ACC112 (cell line): Measurements from ENCODE around the gene PRKAG2.
A peak's percentile ranks its signal among the peaks of the same experiment; 100 is the strongest.

Source experiments
- H2AFZ ChIP-seq: fragments of 200-600 bp; sonication (generic); one replicate; pipeline ENCODE4 v1.6.0; 2017; ENCODE audit warnings: antibody characterized with exemption, low read length; ENCODE audit not compliant: unreplicated experiment
- H3K27ac ChIP-seq: fragments of 200-600 bp; sonication (generic); 2 replicates; pipeline ENCODE4 v1.5.1; 2014; ENCODE audit warnings: low read depth, mild to moderate bottlenecking, antibody characterized with exemption, low read length, moderate library complexity
- H3K27me3 ChIP-seq: fragments of 200-600 bp; sonication (generic); 2 replicates; pipeline ENCODE4 v1.6.1; 2014; ENCODE audit warnings: mild to moderate bottlenecking, antibody characterized with exemption, low read length, moderate library complexity, mixed read lengths; ENCODE audit not compliant: insufficient read depth
- H3K36me3 ChIP-seq: fragments of 200-600 bp; sonication (generic); 2 replicates; pipeline ENCODE4 v1.6.1; 2016; ENCODE audit warnings: mild to moderate bottlenecking, antibody characterized with exemption, low read length, moderate library complexity, mixed read lengths; ENCODE audit not compliant: insufficient read depth
- H3K4me1 ChIP-seq: fragments of 200-600 bp; sonication (generic); one replicate; pipeline ENCODE4 v1.6.1; 2016; ENCODE audit warnings: low read length, mixed read lengths; ENCODE audit not compliant: insufficient read depth, unreplicated experiment, control insufficient read depth
- H3K4me3 ChIP-seq: fragments of 200-600 bp; sonication (generic); 2 replicates; pipeline ENCODE4 v1.5.1; 2014; ENCODE audit warnings: mild to moderate bottlenecking, low read depth, low read length
- H3K79me2 ChIP-seq: fragments of 200-600 bp; sonication (generic); one replicate; pipeline ENCODE4 v1.6.0; 2016; ENCODE audit warnings: low read length; ENCODE audit not compliant: control insufficient read depth, unreplicated experiment, insufficient read depth

The PRKAG2 gene

DNA sequence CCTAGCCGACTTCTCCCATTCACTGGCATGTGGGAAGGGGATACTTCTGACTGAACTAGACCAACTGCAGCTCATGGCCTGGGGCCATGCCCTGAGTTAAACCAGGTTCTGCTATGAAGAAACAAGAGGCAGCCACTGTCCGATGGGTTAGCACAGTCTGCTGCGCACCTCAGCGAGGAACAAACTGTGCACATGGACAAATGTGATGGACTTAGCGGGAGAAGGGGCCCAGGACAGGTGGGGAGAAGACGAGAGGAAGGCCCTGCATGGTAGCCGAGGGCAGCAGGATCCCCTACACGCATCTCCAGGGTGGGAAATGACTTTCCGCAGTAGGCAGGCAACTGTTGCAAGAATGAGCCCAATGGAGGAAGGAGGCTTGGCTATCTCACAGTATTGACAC lies 115.0 kb downstream of the PRKAG2 start:
- 0 out of 2 replicates have a peak, but pooled peaks cover 3% of the 10 kb centered on the region for H3K27me3 ChIP-seq
- peaks cover 12% of the 10 kb centered on the region for H3K4me1 ChIP-seq
- no peak overlapping the region for H3K27ac ChIP-seq
- H2AFZ ChIP-seq = no peak overlapping the region
- H3K36me3 ChIP-seq = no peaks in the 10 kb centered on the region
- H3K4me3 ChIP-seq = no peak overlapping the region
- H3K79me2 ChIP-seq = no peaks in the 10 kb centered on the region

GRCh38 chr7:151761231-151761630 lies 115.7 kb downstream of the PRKAG2 start:
- Histone ChIP-seq H3K27ac (no peak overlapping the region), H2AFZ (no peak overlapping the region), H3K79me2 (no peaks in the 10 kb centered on the region), H3K36me3 (no peaks in the 10 kb centered on the region), H3K27me3 (0 out of 2 replicates have a peak, but pooled peaks cover 3% of the 10 kb centered on the region), H3K4me3 (no peak overlapping the region), H3K4me1 (peaks cover 17% of the 10 kb centered on the region)

- no peaks in the 10 kb centered on the region for H3K36me3 ChIP-seq
- H2AFZ ChIP-seq = no peak overlapping the region
- H3K27me3 ChIP-seq = 0 out of 2 replicates have a peak, but pooled peaks cover 3% of the 10 kb centered on the region
- H3K4me3 ChIP-seq = no peak overlapping the region
- no peak overlapping the region for H3K27ac ChIP-seq
- peaks cover 34% of the 10 kb centered on the region for H3K4me1 ChIP-seq
- no peaks in the 10 kb centered on the region for H3K79me2 ChIP-seq
Measured at GRCh38 chr7:151759591-151760042, 117.3 kb downstream of the PRKAG2 start.

GRCh38 chr7:151758622-151759540 lies 118.0 kb downstream of the PRKAG2 start:
- H3K36me3 ChIP-seq = no peaks in the 10 kb centered on the region
- H3K27ac ChIP-seq = no peak overlapping the region
- H3K79me2 ChIP-seq = no peaks in the 10 kb centered on the region
- no peak overlapping the region for H3K4me3 ChIP-seq
- peaks cover 36% of the 10 kb centered on the region for H3K4me1 ChIP-seq
- no peak overlapping the region for H2AFZ ChIP-seq
- H3K27me3 ChIP-seq = 0 out of 2 replicates have a peak, but pooled peaks cover 2% of the 10 kb centered on the region

DNA sequence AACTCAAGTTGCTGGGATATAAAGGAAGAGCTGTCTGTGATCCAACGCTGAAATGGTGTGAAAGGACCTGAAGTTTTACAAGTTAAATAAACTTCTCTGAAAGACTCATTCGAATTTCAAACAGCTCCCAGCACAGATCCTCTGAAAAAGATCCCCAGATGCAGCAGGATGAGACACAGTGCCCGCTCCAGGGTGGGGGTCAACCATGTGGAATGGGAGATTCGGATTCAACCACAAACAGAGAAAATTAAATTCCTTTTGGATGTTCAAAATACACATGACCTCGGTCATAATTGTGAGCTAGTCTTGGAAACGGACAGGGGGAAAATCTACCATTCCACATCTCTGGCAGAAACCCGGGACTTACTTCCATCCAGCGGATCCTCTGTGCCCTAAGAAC lies 119.6 kb downstream of the PRKAG2 start:
- peak overlapping the region; percentile 25; the same call in 1 of the 2 replicates for H3K27ac ChIP-seq
- H3K79me2 ChIP-seq = no peaks in the 10 kb centered on the region
- H3K36me3 ChIP-seq = no peaks in the 10 kb centered on the region
- no peaks in the 10 kb centered on the region for H3K27me3 ChIP-seq
- peak overlapping the region; percentile 31 for H2AFZ ChIP-seq
- H3K4me3 ChIP-seq = no peak overlapping the region
- H3K4me1 ChIP-seq = peaks cover 43% of the 10 kb centered on the region

- Histone ChIP-seq H3K27ac (peak overlapping the region; percentile 25; the same call in 1 of the 2 replicates), H3K79me2 (no peaks in the 10 kb centered on the region), H3K27me3 (no peaks in the 10 kb centered on the region), H3K4me1 (peaks cover 43% of the 10 kb centered on the region), H3K36me3 (no peaks in the 10 kb centered on the region), H2AFZ (no peak overlapping the region), H3K4me3 (no peak overlapping the region)
Measured at GRCh38 chr7:151756866-151757265, 120.0 kb downstream of the PRKAG2 start.

DNA sequence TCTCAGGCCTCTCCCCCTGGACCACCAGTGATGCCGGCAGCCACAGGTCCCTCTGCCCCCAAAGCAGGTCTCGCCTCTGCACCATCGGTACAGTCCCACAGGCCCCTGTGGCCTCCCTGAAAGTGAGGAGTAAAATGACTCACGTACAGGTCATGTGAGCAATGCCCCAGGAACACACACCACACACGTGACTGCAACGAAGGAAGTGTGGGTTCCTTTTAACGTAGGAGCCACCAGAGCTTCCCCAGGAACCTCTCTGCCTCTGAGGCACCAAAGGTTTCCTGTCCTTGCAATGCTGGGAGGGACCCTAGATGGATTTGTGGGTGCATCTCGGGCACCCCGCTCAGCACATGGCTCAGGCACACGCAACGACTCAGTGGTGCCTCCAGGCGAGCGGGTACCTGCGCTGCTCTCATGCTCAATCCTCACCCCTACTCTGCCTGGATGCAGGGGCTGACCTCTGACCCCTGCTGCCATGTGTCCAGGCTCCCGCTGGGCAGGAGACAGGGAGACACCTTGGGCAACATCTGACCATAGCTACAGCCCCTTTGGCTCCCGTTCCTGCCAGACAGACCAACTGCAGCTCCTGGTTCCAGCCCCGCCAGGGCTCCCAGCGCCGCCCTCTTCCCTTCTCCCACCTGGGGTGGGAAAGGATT lies 120.7 kb downstream of the PRKAG2 start:
- H3K79me2 ChIP-seq = no peaks in the 10 kb centered on the region
- H3K27me3 ChIP-seq = no peaks in the 10 kb centered on the region
- H3K27ac ChIP-seq = peak overlapping the region; percentile 83; the same call in 1 of the 2 replicates
- H2AFZ ChIP-seq = no peak overlapping the region
- peaks cover 43% of the 10 kb centered on the region for H3K4me1 ChIP-seq
- no peaks in the 10 kb centered on the region for H3K36me3 ChIP-seq
- H3K4me3 ChIP-seq = no peak overlapping the region

- Histone ChIP-seq H3K36me3 (no peaks in the 10 kb centered on the region), H2AFZ (no peak overlapping the region), H3K27me3 (no peaks in the 10 kb centered on the region), H3K27ac (peak overlapping the region; percentile 83), H3K4me1 (peaks cover 43% of the 10 kb centered on the region), H3K4me3 (no peak overlapping the region), H3K79me2 (no peaks in the 10 kb centered on the region)
Measured at GRCh38 chr7:151755131-151755801, 121.6 kb downstream of the PRKAG2 start.

GRCh38 chr7:151754688-151755130 lies 122.2 kb downstream of the PRKAG2 start:
- Histone ChIP-seq H3K27ac (peak overlapping the region; percentile 83), H3K79me2 (no peaks in the 10 kb centered on the region), H3K36me3 (no peaks in the 10 kb centered on the region), H2AFZ (no peak overlapping the region), H3K4me3 (no peak overlapping the region), H3K27me3 (no peaks in the 10 kb centered on the region), H3K4me1 (peaks cover 43% of the 10 kb centered on the region)

- no peak overlapping the region for H3K4me3 ChIP-seq
- H3K27ac ChIP-seq = peak overlapping the region; percentile 83
- no peaks in the 10 kb centered on the region for H3K36me3 ChIP-seq
- H3K4me1 ChIP-seq = peaks cover 43% of the 10 kb centered on the region
- H3K79me2 ChIP-seq = no peaks in the 10 kb centered on the region
- H3K27me3 ChIP-seq = no peaks in the 10 kb centered on the region
- peak overlapping the region; percentile 96 for H2AFZ ChIP-seq
Measured at GRCh38 chr7:151754142-151754590, 122.7 kb downstream of the PRKAG2 start.
